Upper lobe of left lung (tissue), 6 donors: Measurements from ENCODE around the gene GAB2. TPM values are rescaled to one million over a fixed set of nuclear protein-coding genes. Genes with fewer than 3 reads are reported as not detected.
"Not testable (repeated sequence)": the region's sequence is repeated elsewhere in the genome, so short reads cannot be mapped to it uniquely, and the experiment has no call there.

Source experiments
- ATAC-seq, 2 donors: fragments of 200-7000 bp; cut with Tn5 transposase; one replicate each; pipeline ENCODE4 v1.9.1; 2022; ENCODE audit warnings: mild to moderate bottlenecking in 2 of 2, moderate library complexity in 2 of 2; ENCODE audit not compliant: low FRiP score in 2 of 2
- DNase-seq, 2 donors: peaks; one replicate each; pipeline ENCODE4 v3.0.0-alpha.2; 2019 to 2020
- H3K27ac ChIP-seq, 4 donors: fragments of 200-600 bp; sonication (generic); one replicate each; pipeline ENCODE4 v1.5.1; 2016 to 2019
- H3K27me3 ChIP-seq, 4 donors: fragments of 200-600 bp; sonication (generic); one replicate each; pipeline ENCODE4 v1.5.1; 2017 to 2019
- H3K36me3 ChIP-seq, 4 donors: fragments of 200-600 bp; sonication (generic); one replicate each; pipeline ENCODE4 v1.5.1; 2016 to 2019
- H3K4me1 ChIP-seq, 4 donors: fragments of 200-600 bp; sonication (generic); one replicate each; pipeline ENCODE4 v1.5.1; 2018 to 2019
- H3K4me3 ChIP-seq, 4 donors: fragments of 200-600 bp; sonication (generic); one replicate each; pipeline ENCODE4 v1.5.1; 2017 to 2019; ENCODE audit warnings: mild to moderate bottlenecking in 2 of 4, moderate library complexity in 1 of 4
- H3K9me3 ChIP-seq, 4 donors: fragments of 200-600 bp; sonication (generic); one replicate each; pipeline ENCODE4 v1.5.1; 2018 to 2019
- EP300 ChIP-seq, 4 donors: sonication (generic); formaldehyde crosslinking; IDR thresholded peaks; one replicate each; pipeline ENCODE4 v1.5.1; 2017; ENCODE audit warnings: antibody characterized with exemption in 4 of 4, control low read depth in 2 of 4
- POLR2A ChIP-seq, 4 donors: fragments of 450-650 bp; IDR thresholded peaks; one replicate each; pipeline ENCODE4 v1.5.1; 2016 to 2017; ENCODE audit warnings: antibody characterized with exemption in 4 of 4, mild to moderate bottlenecking in 2 of 4
- POLR2AphosphoS5 ChIP-seq, 2 donors: sonication (generic); formaldehyde crosslinking; IDR thresholded peaks; one replicate each; pipeline ENCODE4 v1.5.1; 2017; ENCODE audit warnings: antibody characterized with exemption in 2 of 2
- WGBS, 2 donors: methylation state at CpG; one replicate each; pipeline ENCODE4 v1.1.5; 2017 to 2018; 5-methylcytosine and 5-hydroxymethylcytosine counted together
- total RNA-seq, 6 donors: library from RNA; depleted of rRNA in 4 of 6; stranded (reverse); fragments of >200 nt in 4 of 6; gene quantifications; one replicate each; pipeline versions ENCODE4 v1.1.0 to v1.2.1, GENCODE V29; 2016 to 2021
- TF ChIP-seq, protein P1 (sequence below), 6 experiments: fragments of 450-650 bp in 4 of 6; fragments of 200-600 bp in 2 of 6; sonication (generic) in 2 of 6; IDR thresholded peaks; one replicate each; pipeline ENCODE4 v1.5.1; 2016 to 2019; ENCODE audit warnings: antibody characterized with exemption in 6 of 6
- donor health status: DM: no; HTN: no; CAD: no; lungs with moderate emphysema.
- donor health status: DM: no; HTN: yes; CAD: no; lungs with severe emphysema.

The GAB2 gene
- total RNA-seq, 6 donors from 2014 or later: 40.9 to 76.6 (median 50.4) TPM

- ATAC-seq: no peak
- Histone ChIP-seq H3K9me3 (no peaks in the 10 kb centered on the region), H3K4me1 (peaks cover 10 to 33% (median 15%) of the 10 kb centered on the region in 4 donors), H3K4me3 (no peak overlapping the region), H3K36me3 (no peaks in the 10 kb centered on the region), H3K27me3 (no peaks in the 10 kb centered on the region), H3K27ac (peak overlapping the region in 2 of 4 donors; percentile 22 to 62)
- TF ChIP-seq, protein P1, sequence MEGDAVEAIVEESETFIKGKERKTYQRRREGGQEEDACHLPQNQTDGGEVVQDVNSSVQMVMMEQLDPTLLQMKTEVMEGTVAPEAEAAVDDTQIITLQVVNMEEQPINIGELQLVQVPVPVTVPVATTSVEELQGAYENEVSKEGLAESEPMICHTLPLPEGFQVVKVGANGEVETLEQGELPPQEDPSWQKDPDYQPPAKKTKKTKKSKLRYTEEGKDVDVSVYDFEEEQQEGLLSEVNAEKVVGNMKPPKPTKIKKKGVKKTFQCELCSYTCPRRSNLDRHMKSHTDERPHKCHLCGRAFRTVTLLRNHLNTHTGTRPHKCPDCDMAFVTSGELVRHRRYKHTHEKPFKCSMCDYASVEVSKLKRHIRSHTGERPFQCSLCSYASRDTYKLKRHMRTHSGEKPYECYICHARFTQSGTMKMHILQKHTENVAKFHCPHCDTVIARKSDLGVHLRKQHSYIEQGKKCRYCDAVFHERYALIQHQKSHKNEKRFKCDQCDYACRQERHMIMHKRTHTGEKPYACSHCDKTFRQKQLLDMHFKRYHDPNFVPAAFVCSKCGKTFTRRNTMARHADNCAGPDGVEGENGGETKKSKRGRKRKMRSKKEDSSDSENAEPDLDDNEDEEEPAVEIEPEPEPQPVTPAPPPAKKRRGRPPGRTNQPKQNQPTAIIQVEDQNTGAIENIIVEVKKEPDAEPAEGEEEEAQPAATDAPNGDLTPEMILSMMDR (IDR thresholded peaks at IDR 0.05): no peak
- TF ChIP-seq POLR2AphosphoS5 (IDR thresholded peaks at IDR 0.05) (no peak), POLR2A (IDR thresholded peaks at IDR 0.05) (no peak), EP300 (IDR thresholded peaks at IDR 0.05) (no peak)
- no peak for DNase-seq
- WGBS, 2 donors: 78 to 82% methylated on average over 7 to 8 of the region's 8 CpGs
Observed at GRCh38 chr11:78295991-78296930, 121.4 kb downstream of the GAB2 start.

- H3K36me3 ChIP-seq: no peaks in the 10 kb centered on the region
- H3K9me3 ChIP-seq: no peaks in the 10 kb centered on the region
- H3K27me3 ChIP-seq: no peaks in the 10 kb centered on the region
- H3K4me1 ChIP-seq: peaks cover 16 to 39% (median 19%) of the 10 kb centered on the region in 4 donors
- WGBS, 2 donors: 80 to 89% methylated on average over 3 of the region's 3 CpGs
- DNase-seq (no peak), ATAC-seq (peak; percentile 19 to 76)
- TF ChIP-seq POLR2AphosphoS5 (IDR thresholded peaks at IDR 0.05): peak in 1 of 2 donors; percentile 20
- TF ChIP-seq EP300 (IDR thresholded peaks at IDR 0.05): peak in 2 of 4 donors; percentile 37 to 97
- peak in 1 of 4 donors; percentile 19 for TF ChIP-seq POLR2A (IDR thresholded peaks at IDR 0.05)
- TF ChIP-seq, protein P1 (IDR thresholded peaks at IDR 0.05): no peak
- peak overlapping the region in 2 of 4 donors; percentile 8 to 62 for H3K27ac ChIP-seq
- H3K4me3 ChIP-seq: no peak overlapping the region
Observed at GRCh38 chr11:78295347-78295746, 122.3 kb downstream of the GAB2 start.

DNA sequence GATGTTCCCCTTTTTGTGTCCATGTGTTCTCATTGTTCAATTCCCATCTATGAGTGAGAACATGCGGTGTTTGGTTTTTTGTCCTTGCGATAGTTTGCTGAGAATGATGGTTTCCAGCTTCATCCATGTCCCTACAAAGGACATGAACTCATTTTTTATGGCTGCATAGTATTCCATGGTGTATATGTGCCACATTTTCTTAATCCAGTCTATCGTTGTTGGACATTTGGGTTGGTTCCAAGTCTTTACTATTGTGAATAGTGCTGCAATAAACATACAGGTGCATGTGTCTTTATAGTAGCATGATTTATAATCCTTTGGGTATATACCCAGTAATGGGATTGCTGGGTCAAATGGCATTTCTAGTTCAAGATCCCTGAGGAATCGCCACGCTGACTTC, 123.5 kb downstream of the GAB2 start:
- 98 to 100% methylated on average over 3 to 5 of the region's 5 CpGs for WGBS, 2 donors
- not testable (repeated sequence) for H3K4me3 ChIP-seq, H3K36me3 ChIP-seq, H3K9me3 ChIP-seq, H3K27me3 ChIP-seq, ATAC-seq, DNase-seq
- peak overlapping the region in 2 of 4 donors; percentile 84 to 85 for H3K27ac ChIP-seq
- H3K4me1 ChIP-seq: peaks cover 12 to 43% (median 19%) of the 10 kb centered on the region in 4 donors

DNA sequence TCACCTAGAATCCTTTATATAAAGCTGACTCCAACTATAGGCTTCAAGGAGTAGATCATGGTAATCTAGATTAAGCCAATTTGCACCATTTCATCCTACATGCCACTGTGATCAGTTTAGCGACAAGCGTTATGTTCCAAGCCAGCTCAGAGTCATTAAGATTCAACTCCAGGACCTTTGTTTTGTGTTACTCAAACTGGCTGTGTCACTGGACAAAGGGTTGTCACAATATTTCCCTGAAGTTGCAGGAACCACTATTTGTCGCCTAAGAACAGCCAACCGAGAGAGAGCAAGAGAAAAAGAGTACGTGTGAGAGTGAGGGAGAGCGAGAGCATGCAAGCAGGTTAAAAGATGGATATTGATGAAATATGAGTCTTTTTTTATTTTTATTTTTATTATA, 124.1 kb downstream of the GAB2 start:
- Histone ChIP-seq H3K27me3 (no peaks in the 10 kb centered on the region), H3K27ac (peak overlapping the region; percentile 71 to 85 (median 80)), H3K4me1 (peaks cover 12 to 46% (median 20%) of the 10 kb centered on the region in 4 donors), H3K9me3 (no peaks in the 10 kb centered on the region), H3K4me3 (no peak overlapping the region), H3K36me3 (no peaks in the 10 kb centered on the region)
- DNase-seq (no peak), ATAC-seq (no peak)
- WGBS, 2 donors: 77 to 90% methylated on average over 6 of the region's 6 CpGs
- TF ChIP-seq, protein P1 (IDR thresholded peaks at IDR 0.05): no peak
- TF ChIP-seq POLR2A (IDR thresholded peaks at IDR 0.05) (peak in 1 of 4 donors; percentile 29), EP300 (IDR thresholded peaks at IDR 0.05) (no peak), POLR2AphosphoS5 (IDR thresholded peaks at IDR 0.05) (no peak)

- H3K27ac ChIP-seq: peak overlapping the region; percentile 71 to 85 (median 80)
- no peak for TF ChIP-seq POLR2A (IDR thresholded peaks at IDR 0.05)
- TF ChIP-seq POLR2AphosphoS5 (IDR thresholded peaks at IDR 0.05): peak in 1 of 2 donors; percentile 79
- TF ChIP-seq EP300 (IDR thresholded peaks at IDR 0.05): peak in 3 of 4 donors; percentile 11 to 70 (median 51)
- H3K27me3 ChIP-seq: no peaks in the 10 kb centered on the region
- DNase-seq: peak in 1 of 2 donors; percentile 50
- H3K9me3 ChIP-seq: no peaks in the 10 kb centered on the region
- H3K4me3 ChIP-seq: no peak overlapping the region
- peak; percentile 51 to 52 for ATAC-seq
- WGBS, 2 donors: 36 to 48% methylated on average over 9 of the region's 9 CpGs
- H3K36me3 ChIP-seq: no peaks in the 10 kb centered on the region
- peaks cover 12 to 46% (median 19%) of the 10 kb centered on the region in 4 donors for H3K4me1 ChIP-seq
Observed at GRCh38 chr11:78292109-78292803, 125.4 kb downstream of the GAB2 start.
